Medulla oblongata (tissue), 1 donor: ENCODE data around the gene GSN.

ENCODE experiments used
- DNase-seq: peaks from one replicate; pipeline ENCODE4 v3.0.0-alpha.2; 2015; ENCODE audit errors: extremely low spot score

GSN gene

DNA sequence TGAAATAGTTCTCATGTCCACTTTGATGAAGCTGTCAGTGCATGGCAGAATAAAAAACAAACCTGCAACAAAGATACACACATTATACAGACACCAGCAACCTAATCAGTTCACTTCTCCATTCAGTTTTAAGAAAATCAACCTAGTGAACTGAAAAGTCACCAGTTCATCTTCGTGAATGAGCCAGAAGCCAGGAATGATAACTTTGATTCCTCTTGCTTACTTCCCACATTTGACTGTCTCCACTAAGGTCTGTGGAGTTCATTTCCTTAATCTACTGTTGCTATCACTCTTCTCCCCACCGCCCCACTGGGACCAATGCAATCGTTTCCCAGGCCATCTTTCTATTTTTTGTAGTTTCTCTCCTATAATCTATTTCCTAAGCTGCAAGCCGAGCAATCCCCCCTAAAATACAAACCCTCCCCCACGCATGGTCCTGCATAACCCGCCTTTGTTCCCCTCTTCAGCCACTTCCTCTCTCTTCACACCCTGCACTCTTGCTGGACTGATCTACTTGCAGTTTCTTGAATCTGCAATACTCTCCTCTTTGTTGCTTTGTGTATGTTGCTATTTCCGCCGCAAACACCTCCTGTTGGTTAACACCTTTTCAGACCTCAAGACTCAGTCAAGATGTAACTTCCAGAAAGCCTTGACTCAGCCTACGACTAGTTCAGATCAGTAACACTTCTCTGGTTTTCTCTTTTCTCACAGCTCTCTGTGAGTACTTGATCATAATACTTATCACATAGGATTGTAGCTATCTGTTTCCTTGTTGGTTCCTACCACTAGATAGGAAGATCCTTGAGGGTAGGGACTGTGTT lies 85.5 kb downstream of the GSN start:
- no peak for DNase-seq

DNA sequence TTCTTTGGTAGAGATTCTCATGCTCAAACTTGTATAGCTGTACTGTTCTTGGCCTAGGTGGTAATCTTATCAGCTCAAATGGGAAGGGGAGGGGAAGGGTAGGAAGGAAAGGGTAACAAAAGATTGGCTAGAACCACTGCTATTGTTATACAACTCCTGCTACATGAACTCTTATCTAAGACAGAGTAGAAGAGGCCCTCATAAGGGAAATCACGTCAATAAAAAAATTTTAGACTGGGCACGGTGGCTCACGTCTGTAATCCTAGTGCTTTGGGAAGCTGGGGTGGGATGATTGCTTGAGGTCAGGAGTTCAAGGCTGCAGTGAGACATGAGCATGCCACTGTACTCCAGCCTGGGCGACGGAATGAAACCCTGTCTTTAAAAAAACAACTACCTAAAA lies 86.2 kb downstream of the GSN start:
- DNase-seq = no peak

DNA sequence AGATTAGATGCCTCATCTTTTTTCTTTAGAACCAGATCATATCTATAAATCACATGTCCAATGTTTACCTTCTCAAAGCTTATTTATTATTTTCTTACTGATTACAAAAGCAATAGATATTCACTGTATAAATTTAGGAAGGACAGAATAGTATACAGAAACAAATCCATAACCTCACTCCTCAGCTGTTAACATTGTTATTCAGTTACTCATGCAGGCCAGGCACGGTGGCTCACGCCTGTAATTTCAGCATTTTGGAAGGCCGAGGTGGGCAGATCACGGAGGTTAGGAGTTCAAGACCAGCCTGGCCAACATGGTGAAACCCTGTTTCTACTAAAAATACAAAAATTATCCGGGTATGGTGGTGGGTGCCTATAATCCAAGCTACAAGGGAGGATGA lies 86.8 kb downstream of the GSN start:
- DNase-seq = no peak

DNA sequence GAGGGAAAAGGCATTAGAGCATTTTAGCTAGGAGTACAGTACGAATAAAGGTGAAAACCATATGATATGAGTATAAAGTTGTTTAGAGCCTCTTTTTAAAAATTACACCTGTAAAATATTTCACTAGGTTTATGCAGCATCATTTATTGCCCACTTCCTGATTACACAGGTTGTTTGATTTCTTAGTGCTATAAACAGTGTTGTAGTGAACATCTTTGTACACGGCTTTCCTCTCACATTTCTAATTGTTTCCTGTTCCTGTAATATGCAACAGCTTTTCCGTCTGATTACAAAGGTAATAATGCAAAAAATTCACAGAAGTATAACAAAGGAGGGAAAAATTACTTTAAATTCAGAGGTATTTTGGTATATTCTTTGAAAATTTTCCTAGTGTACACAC lies 89.0 kb downstream of the GSN start:
- no peak for DNase-seq

DNA sequence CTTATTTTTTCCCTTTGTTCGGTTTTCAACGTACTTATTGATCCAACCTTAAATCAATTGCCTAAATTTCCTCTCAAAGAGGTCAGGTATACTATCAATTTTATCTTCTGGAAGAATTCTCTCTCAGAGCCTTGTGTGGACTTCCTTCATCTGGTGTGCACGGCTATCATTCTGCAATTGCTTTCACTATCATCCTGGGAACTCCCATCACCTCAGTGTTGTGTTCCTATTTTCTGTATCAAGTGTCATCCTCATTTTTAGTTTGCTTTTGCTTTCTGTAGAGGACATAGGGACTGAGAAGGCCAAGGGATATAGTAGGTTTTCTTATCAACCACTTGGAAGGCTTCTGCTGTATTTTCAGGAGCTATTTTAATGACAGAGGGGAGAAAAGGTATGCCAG lies 90.8 kb downstream of the GSN start:
- peak; percentile 46 for DNase-seq

DNA sequence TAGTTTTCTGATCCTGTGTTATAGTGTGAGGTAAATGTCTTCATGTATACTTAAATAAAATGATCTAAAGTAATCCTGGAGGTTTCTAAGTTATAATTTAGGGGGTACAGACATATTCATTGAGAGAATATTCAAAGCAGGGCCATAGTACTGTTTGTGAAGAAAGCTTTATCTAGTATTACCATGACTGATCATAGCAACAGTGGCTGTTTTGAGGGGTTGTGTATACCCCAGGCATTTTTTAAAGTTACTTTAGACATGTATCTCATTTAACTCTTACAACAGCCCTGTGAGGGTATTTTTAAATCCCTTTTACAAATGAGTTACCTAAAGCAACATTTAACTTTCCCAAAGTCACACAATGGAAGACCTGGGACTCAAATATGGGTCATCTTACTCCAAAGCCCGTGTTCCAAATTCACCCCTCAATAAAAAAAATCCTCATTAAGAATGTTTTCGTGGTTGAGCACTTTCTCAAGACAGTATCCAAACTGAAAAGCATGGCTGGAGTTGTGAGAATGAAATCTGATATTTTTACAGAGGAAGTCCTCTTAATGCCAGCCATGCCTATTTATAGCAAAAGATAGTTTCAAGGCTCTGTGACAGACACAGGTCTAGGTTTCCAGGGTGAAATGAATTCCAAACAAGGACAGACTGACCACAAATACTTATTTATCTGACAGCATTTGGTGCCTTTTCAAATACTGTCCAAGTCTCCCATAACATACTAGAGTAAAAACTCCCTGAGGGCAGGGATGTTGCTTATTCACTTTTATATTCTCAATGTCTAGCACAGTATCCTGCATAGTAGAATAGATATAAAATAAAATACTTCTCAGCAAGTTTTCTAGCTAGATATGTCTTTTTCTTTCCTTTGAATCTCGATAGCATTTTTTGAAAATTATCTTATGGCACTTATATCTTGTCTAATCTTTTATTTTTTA lies 91.7 kb downstream of the GSN start:
- no peak for DNase-seq

DNA sequence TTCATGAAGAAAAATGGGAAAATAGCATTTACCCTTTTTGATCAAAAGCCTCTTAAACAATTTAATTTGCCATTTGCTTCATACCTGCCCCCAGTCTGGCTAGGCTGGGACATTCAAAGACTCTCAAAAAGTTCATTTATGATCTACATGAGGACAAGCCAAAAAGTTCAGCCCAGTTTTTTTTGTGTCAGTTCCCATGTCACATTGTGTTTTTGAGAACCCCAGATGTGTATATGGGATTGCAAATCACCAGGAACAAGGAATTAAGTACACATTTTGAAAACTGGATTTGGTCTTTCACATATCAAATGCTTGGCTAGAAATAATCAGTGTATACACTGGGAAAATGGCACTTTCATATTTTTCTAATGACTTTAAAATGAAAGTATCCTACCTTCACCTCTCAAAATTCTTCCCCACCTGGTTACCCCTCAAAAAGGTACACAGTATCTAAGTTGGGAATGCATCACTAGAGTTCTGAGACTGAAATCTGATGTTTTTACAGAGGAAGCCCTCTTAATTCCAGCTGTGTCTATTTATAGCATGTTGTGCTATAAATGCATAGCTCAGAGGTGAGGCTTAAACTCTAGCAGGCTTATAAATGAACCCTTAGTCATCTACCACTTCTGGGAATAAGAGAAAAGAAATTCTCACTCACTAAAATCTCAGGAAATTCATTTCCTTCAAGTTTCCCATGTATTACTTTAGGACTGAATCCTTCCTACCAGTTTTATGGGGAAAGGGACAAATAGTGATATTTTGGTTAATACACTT lies 92.8 kb downstream of the GSN start:
- DNase-seq = no peak

DNA sequence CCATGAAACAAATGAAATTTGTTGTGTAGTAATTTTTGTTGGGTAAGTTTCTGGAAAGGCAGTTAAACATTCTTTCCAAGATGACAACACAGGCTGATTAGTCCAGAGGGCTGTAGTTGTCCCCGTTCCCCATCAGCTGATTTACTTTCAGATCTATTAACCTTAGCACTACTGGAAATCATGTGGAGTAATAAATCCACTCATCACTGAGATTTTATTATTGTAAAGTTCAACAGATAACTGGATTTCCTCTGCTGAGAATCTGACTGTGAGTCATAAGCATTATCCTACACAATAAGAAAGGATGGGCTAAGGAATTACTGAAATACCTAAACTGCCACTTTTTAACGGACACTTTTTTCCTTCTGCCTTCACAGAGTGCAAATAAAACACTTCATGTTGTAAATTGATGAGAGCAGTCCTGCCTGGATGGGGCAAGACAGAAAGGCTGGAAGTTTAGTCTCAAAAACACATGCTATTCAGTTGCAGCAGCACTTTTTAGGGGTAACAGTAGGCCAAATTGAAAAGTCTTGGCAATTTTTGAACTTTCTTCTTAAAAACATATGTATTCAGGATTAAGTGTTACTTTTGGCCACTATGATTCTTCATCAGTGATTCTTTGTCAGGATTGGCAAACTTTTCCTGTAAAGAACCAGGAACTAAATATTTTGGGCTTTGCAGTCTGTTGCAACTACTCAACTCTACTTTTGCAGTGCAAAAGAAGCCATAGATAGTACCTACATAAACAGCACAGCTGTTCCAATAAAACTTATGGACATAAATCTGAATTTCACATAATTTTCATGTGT lies 95.1 kb downstream of the GSN start:
- DNase-seq = peak; percentile 53

DNA sequence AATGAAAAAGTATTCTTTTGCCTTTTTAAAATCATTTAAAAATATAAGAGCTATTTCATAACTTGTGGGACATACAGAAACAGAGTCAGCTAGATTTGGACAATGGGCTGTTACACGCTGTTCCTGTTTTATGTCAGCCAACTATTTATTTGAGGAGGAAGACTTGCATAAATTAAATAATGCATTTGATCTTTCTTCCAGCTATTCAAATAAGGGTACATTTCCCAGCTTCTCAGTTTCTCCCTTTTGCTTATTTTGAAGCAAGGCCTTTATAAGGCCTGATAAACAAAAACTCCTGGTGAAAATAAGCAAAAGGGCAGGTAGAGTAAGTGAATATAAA lies 95.6 kb downstream of the GSN start:
- DNase-seq = no peak

DNA sequence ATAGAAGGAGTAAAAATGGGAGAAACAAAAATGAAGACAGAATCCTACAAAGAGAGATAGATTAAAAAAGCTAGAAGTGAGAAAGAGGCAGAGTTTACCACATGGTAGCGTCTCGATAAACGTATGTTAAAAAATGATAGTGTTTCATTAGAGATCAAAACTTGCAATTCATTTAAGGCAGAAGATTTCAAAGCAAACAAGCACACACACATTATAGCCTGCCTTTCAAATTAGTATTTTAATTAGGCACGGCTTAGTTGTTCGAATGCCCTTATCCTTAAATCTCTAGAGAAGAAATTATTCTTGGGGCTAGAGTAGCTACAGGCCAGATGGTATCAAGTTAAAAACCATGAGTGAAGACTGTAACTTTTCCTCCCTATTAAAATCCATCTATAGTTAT lies 96.1 kb downstream of the GSN start:
- DNase-seq = no peak

DNA sequence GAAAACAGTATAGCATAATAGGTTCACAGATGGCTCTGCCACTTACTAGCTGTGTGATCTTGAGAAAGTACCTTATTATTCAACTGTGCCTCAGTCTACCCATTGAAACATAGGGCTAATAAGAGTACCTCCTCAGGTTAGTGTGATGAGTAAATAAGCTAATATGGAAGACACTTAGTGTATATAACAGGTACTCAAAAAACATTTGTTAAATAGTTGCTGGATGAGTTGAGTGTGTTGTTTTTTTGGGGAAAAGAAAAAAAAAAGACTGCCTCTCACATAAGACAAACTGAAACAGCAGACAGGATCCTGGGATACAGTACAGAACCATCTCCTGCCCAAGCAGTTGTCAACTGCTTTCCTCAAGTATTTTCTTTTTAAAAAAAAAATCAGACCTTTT lies 96.9 kb downstream of the GSN start:
- no peak for DNase-seq

DNA sequence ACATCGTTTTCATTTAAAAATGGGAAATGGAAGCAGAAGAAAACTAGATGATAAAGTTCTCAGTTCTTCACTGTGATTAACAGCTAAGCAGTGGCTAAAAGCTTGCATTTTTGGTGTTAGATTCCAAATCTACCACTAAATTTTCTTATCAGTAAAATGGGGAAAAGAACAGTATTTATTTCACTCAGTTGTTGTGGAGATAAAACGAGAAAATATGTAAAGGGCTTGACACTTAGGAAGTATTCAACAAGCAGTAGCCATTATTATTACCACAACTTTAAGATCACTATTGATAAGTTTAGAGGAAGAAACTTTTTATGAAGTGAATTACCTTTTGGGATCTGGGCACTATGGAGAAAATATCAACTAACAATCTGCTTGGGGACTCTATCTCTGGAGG lies 97.6 kb downstream of the GSN start:
- DNase-seq = no peak

DNA sequence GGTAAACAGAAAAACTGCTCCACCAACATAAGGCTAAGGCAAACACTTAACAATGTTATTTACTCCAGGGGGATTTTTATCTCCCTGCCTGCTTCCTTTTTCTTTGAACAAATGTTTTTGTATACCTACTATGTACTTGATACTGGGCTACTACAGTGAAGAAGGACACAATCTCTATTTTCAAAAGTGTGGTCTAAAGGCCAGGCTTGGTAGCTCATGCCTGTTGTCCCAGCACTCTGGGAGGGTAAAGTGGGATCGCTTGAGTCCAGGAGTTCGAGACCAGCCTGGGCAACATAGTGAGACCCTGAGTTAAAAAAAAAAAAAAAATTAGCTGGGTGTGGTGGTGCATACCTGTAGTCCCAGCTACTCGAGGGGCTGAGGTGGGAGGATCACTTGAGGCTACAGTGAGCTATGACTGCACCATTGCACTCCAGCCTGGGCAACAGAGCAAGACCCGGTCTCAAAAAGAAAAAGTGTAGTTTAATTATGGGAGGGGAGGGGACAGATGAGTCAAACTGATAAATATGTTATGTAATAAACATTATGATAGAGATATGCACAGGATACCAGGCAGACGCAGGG lies 98.7 kb downstream of the GSN start:
- no peak for DNase-seq

DNA sequence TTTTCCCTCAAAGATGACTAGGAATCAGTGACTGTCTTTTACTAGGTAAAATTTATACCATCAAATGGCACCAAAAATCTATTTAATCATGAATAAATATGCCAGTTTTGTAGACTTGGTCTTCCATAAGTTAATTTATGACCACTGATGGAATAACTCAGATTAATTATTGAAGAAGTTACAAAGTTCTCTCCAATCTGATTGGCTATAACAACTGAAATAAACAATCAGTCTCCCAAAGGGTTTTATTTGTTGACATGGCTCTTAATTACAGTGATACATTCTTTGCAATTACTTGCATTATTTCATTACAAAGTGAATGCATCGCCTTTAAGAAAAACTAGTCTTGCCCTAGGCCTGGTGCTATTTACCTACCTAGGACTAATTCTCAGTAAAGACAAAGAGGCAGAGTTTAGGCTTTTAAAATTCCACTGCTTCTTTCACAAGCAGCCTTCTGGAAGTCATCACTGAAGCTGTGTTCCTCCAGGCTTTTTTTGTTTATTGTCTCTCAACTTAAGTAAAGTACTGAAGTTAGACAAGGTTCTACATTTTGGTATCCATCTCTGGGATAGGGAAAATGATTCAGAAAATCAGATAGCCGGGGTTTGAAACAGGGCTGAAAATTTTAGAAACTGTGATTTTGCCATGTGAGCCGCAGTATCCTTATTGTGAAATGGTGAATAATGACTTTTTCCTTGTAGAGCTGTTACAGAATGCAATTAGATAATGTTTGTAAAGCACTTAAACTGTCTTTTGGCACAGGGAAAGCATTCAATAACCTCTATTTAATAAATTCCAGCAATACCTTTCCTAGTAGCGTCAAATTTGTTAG lies 99.6 kb downstream of the GSN start:
- no peak for DNase-seq

DNA sequence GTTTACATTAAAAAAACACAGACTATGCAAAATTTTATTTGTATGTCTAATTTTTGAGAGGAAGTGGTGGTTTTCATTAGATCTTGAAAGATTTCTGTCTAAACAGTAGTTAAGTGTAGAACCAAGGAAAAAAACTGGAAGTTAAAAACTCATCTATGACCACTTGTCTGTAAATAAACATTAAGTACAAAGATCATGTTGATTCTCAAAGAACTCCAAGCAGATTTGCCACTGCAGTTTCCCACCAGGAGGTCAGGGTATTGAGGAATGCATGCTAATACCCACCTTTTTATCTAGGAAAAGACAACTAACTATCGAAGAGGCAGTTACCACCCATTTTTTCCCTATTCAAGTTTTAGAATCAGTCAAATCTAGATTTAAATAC lies 100.2 kb downstream of the GSN start:
- no peak for DNase-seq

DNA sequence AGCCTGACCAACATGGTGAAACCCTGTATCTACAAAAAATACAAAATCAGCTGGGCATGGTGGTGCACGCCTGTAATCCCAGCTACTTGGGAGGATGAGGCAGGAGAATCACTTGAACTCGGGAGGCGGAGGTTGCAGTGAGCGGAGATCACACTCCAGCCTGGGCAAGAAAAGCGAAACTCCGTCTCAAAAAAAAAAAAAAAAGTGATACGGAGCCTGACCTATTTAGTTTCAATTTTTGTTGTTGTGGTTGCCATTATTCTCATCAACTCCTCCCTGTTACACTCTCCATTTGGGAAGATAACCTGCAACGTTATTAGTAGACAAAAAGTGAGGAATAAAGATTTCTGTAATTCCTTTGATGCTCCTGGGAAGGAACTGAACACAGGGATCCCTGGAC lies 100.8 kb downstream of the GSN start:
- DNase-seq = no peak

DNA sequence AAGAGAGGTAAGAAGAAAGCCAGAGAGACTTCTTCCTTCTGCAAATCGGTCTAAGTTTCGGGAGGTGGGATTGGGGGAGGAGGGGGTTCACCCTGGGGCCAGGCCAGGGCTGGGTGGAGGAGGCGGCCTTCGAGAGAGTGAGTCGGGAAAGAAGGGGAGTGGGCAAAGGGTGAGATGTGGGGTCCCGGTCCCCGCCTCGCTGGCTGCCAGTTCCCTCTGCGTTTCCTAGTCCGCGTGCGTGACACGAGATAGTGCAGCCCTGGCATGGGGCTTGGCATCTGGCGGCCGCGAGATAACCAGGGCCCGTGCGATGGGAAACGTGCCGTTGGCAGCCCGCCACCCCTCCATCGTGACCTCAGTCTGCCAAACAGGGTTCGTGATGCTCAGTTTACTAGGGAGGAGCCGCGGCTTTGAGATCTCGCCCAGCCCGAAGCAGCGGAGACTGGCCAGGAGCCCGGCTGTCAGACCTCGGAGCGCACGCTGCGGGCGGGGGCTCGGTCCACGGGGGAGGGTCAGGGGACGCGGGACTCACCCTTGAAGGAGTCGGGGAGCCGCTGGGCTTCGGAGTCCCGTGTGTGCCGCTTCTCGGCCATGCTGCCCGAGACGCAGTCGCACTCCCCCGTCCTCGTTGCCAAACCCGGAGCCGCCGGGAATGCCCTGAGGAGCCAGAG lies 101.8 kb downstream of the GSN start, which contains the start of gene STOM:
Gene STOM, minus strand, starts transcription at position 656 of the 671 bp plus-strand sequence. Its CDS starts 63 bp downstream, at position 593.
- peak; percentile 56 for DNase-seq

DNA sequence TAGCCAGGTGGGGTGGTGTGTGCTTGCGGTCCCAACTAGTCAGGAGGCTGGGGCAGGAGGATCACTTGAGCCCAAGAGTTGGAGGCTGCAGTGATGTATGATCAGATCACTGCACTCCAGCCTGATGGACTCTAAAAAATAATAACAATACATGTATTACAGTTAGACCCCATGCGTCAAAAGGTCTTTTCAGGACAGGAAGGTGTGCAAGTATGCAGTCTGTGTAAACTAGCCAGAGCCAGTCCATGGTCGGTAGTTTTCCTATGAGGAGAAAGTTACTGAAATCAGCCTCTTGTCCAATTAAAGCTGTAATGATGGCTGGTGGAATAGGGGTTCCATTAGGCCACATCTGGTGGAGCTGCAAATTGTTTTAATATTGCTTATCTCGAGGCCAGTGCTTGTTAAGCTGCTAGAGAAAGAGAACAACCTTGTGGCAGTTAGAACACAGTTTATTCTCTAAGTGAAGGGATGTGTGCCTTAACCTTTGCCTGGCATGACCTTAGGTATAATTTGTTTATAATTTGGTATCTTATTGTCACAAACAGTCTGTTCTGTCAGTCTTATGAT lies 103.6 kb downstream of the GSN start:
- DNase-seq = no peak
